CD4-positive, alpha-beta T cell treated with Interferon alpha-2 for 1 hour (primary cell): ENCODE data around the gene PRPF39.

Experiments
- DNase-seq, 2 donors: peaks; one replicate each; pipeline ENCODE4 v3.0.0-alpha.2; 2020 to 2022

Gene PRPF39

GRCh38 chr14:45082420-45082819 is 1.5 kb upstream of the PRPF39 start:
- no peak for DNase-seq

- no peak for DNase-seq
Observed at GRCh38 chr14:45083617-45083975, 320 bp upstream of the PRPF39 start.

GRCh38 chr14:45084946-45085346 is 1.0 kb downstream of the PRPF39 start:
- no peak for DNase-seq

- no peak for DNase-seq
Observed at GRCh38 chr14:45089813-45090212, 5.9 kb downstream of the PRPF39 start.

- no peak for DNase-seq
Observed at GRCh38 chr14:45091710-45092109, 7.8 kb downstream of the PRPF39 start.

- no peak for DNase-seq
Observed at GRCh38 chr14:45094275-45094674, 10.4 kb downstream of the PRPF39 start.

GRCh38 chr14:45095143-45095542 is 11.2 kb downstream of the PRPF39 start:
- no peak for DNase-seq

GRCh38 chr14:45096218-45096617 is 12.3 kb downstream of the PRPF39 start:
- no peak for DNase-seq

- no peak for DNase-seq
Observed at GRCh38 chr14:45103806-45104205, 19.9 kb downstream of the PRPF39 start.

GRCh38 chr14:45104561-45104960 is 20.6 kb downstream of the PRPF39 start:
- DNase-seq = no peak

- DNase-seq = no peak
Observed at GRCh38 chr14:45112896-45113781, 29.2 kb downstream of the PRPF39 start.

- no peak for DNase-seq
Observed at GRCh38 chr14:45114327-45114726, 30.4 kb downstream of the PRPF39 start.

GRCh38 chr14:45118594-45118993 is 34.7 kb downstream of the PRPF39 start:
- DNase-seq = no peak

GRCh38 chr14:45120096-45120495 is 36.2 kb downstream of the PRPF39 start:
- DNase-seq = no peak

GRCh38 chr14:45123271-45123670 is 39.4 kb downstream of the PRPF39 start:
- DNase-seq = no peak

- no peak for DNase-seq
Observed at GRCh38 chr14:45125754-45126153, 41.8 kb downstream of the PRPF39 start.

GRCh38 chr14:45128963-45129629 is 45.2 kb downstream of the PRPF39 start:
- DNase-seq = no peak

GRCh38 chr14:45133683-45134050 is 49.8 kb downstream of the PRPF39 start:
- no peak for DNase-seq

GRCh38 chr14:45134051-45134958 is 50.4 kb downstream of the PRPF39 start, which contains the start of gene FKBP3:
TSS of gene FKBP3 (minus strand) at chr14:45134481. CDS start at chr14:45134456, 25 bp downstream.
- DNase-seq = peak; percentile 98 to 99

- DNase-seq = no peak
Observed at GRCh38 chr14:45135156-45135555, 51.2 kb downstream of the PRPF39 start.

GRCh38 chr14:45135659-45136395 is 51.9 kb downstream of the PRPF39 start, which contains the start of gene FANCM:
TSS of gene FANCM (plus strand) at chr14:45135930. CDS start at chr14:45136032, 102 bp downstream.
- peak; percentile 89 to 95 for DNase-seq

- no peak for DNase-seq
Observed at GRCh38 chr14:45136399-45136798, 52.5 kb downstream of the PRPF39 start.
